Mesendoderm (in vitro differentiated cells): ENCODE measurements around the gene MOCOS.

Experiments used
- DNase-seq: peaks from one replicate; pipeline ENCODE4 v3.0.0; 2013
- H2AK5ac ChIP-seq: 2 replicates; pipeline ENCODE4 v1.6.1; 2013; ENCODE audit warnings: low read length, inconsistent platforms
- H2BK120ac ChIP-seq: 2 replicates; pipeline ENCODE4 v1.6.1; 2013; ENCODE audit warnings: low read depth, mild to moderate bottlenecking, low read length, moderate library complexity, mixed read lengths
- H2BK15ac ChIP-seq: replicated peaks from 2 replicates; pipeline ENCODE4 v1.6.1; 2013; ENCODE audit warnings: low read depth, mild to moderate bottlenecking, moderate library complexity
- H2BK5ac ChIP-seq: 2 replicates; pipeline ENCODE4 v1.6.1; 2013; ENCODE audit warnings: low read length, inconsistent platforms
- H3K18ac ChIP-seq: 2 replicates; pipeline ENCODE4 v1.6.1; 2013; ENCODE audit warnings: mild to moderate bottlenecking, low read length, mixed read lengths
- H3K23ac ChIP-seq: one replicate; pipeline ENCODE4 v1.6.1; 2013; ENCODE audit warnings: low read length
- H3K27ac ChIP-seq: 2 replicates; pipeline ENCODE4 v1.5.1; 2013; ENCODE audit warnings: low read depth, mild to moderate bottlenecking, inconsistent platforms, low read length, moderate library complexity
- H3K27me3 ChIP-seq: 2 replicates; pipeline ENCODE4 v1.6.1; 2013; ENCODE audit warnings: low read length, control low read depth, mild to moderate bottlenecking, inconsistent platforms; ENCODE audit not compliant: insufficient read depth, poor library complexity
- H3K36me3 ChIP-seq: 2 replicates; pipeline ENCODE4 v1.6.1; 2013; ENCODE audit warnings: low read length, inconsistent platforms; ENCODE audit not compliant: control insufficient read depth, insufficient read depth
- H3K4ac ChIP-seq: one replicate; pipeline ENCODE4 v1.6.1; 2013; ENCODE audit warnings: low read depth, mild to moderate bottlenecking, low read length, moderate library complexity
- H3K4me1 ChIP-seq: 2 replicates; pipeline ENCODE4 v1.6.1; 2013; ENCODE audit warnings: low read depth, low read length, inconsistent platforms; ENCODE audit not compliant: control insufficient read depth
- H3K4me2 ChIP-seq: 2 replicates; pipeline ENCODE4 v1.6.1; 2013; ENCODE audit warnings: low read length
- H3K4me3 ChIP-seq: 2 replicates; pipeline ENCODE4 v1.5.1; 2013; ENCODE audit warnings: mild to moderate bottlenecking, low read length
- H3K56ac ChIP-seq: one replicate; pipeline ENCODE4 v1.6.1; 2013; ENCODE audit warnings: low read length
- H3K79me1 ChIP-seq: 2 replicates; pipeline ENCODE4 v1.6.1; 2013; ENCODE audit warnings: low read length, inconsistent platforms
- H3K79me2 ChIP-seq: 2 replicates; pipeline ENCODE4 v1.6.1; 2013; ENCODE audit warnings: mild to moderate bottlenecking, low read length; ENCODE audit not compliant: control insufficient read depth, insufficient read depth
- H3K9ac ChIP-seq: 2 replicates; pipeline ENCODE4 v1.6.1; 2013; ENCODE audit warnings: low read length, inconsistent platforms
- H4K5ac ChIP-seq: one replicate; pipeline ENCODE4 v1.6.1; 2013; ENCODE audit warnings: low read length
- H4K8ac ChIP-seq: one replicate; pipeline ENCODE4 v1.6.1; 2013; ENCODE audit warnings: low read depth, mild to moderate bottlenecking, control low read depth, low read length, moderate library complexity
- WGBS: extraction: QIAGEN DNeasy Blood & Tissue Kit; methylation state at CpG from one replicate; pipeline ENCODE4 v1.1.7; 2013; ENCODE audit warnings: low lambda C conversion rate, missing lambda C conversion rate; ENCODE audit not compliant: insufficient coverage; ENCODE audit errors: extremely low coverage; 5-methylcytosine and 5-hydroxymethylcytosine counted together

The MOCOS gene

DNA sequence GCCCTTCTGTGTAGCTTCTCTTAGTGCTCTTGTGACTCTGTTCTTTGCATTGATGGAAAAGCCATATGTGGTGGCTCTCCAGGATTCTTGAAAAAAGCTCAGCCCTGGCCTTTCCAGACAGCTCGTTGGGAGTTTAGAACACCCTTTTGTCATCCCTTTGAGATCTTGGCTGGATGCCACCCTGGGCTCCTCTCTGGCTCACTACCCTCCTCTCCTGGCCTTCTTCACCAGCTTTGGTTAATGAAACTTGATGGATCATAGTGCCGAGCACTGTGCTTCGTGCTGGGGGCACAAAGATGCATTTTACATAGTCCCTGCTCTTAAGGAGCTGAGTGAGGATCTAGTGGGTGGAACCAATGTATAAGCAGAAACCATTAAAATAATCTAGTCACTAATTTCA lies 94.6 kb downstream of the MOCOS start:
- Histone ChIP-seq H4K8ac (no peak overlapping the region), H2AK5ac (no peak overlapping the region), H3K56ac (no peak overlapping the region), H3K4ac (no peak overlapping the region), H3K23ac (no peak overlapping the region), H3K36me3 (no peaks in the 10 kb centered on the region), H4K5ac (no peak overlapping the region), H3K27ac (no peak overlapping the region), H2BK15ac (no peak overlapping the region), H3K9ac (no peak overlapping the region), H3K4me1 (no peaks in the 10 kb centered on the region), H3K4me3 (no peak overlapping the region), H2BK5ac (no peak overlapping the region), H3K27me3 (no peaks in the 10 kb centered on the region), H3K79me2 (no peaks in the 10 kb centered on the region), H3K18ac (no peak overlapping the region), H3K4me2 (no peak overlapping the region), H3K79me1 (no peaks in the 10 kb centered on the region), H2BK120ac (no peak overlapping the region)
- DNase-seq = no peak
- no CpG with 5 or more reads among the region's 3 CpGs for WGBS

DNA sequence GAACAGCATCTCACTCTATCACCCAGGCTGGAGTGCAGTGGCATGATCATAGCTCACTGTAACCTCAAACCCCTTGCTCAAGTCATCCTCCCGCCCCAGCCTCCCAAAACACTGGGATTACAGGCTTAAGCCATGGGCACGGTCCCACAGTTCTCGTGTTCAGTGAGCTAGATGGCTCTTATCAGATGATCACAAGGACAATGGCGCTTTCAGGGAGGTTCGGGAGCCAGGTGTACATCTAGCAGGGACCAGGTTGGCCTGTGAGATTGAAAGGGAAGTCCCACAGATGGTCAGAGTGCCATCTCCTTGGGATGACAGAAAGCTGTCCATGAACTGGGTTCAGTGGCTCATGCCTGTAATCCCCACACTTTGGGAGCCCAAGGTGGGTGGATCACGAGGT lies 96.2 kb downstream of the MOCOS start:
- Histone ChIP-seq H2BK5ac (no peak overlapping the region), H3K27me3 (no peaks in the 10 kb centered on the region), H4K5ac (no peak overlapping the region), H2AK5ac (no peak overlapping the region), H3K36me3 (no peaks in the 10 kb centered on the region), H3K4me2 (no peak overlapping the region), H3K27ac (no peak overlapping the region), H3K4me1 (no peaks in the 10 kb centered on the region), H3K23ac (no peak overlapping the region), H4K8ac (no peak overlapping the region), H2BK15ac (no peak overlapping the region), H2BK120ac (no peak overlapping the region), H3K9ac (no peak overlapping the region), H3K79me2 (no peaks in the 10 kb centered on the region), H3K79me1 (no peaks in the 10 kb centered on the region), H3K56ac (no peak overlapping the region), H3K18ac (no peak overlapping the region), H3K4ac (no peak overlapping the region), H3K4me3 (no peak overlapping the region)
- WGBS = no CpG with 5 or more reads among the region's 6 CpGs
- DNase-seq = no peak

- H2BK5ac ChIP-seq = no peak overlapping the region
- no peak overlapping the region for H3K18ac ChIP-seq
- no peak overlapping the region for H3K27ac ChIP-seq
- H3K4me1 ChIP-seq = no peaks in the 10 kb centered on the region
- no peak overlapping the region for H4K5ac ChIP-seq
- H3K23ac ChIP-seq = no peak overlapping the region
- no peak overlapping the region for H3K4me3 ChIP-seq
- H3K56ac ChIP-seq = no peak overlapping the region
- H3K4me2 ChIP-seq = no peak overlapping the region
- no peaks in the 10 kb centered on the region for H3K79me2 ChIP-seq
- no peaks in the 10 kb centered on the region for H3K27me3 ChIP-seq
- H2BK120ac ChIP-seq = no peak overlapping the region
- H2AK5ac ChIP-seq = no peak overlapping the region
- H2BK15ac ChIP-seq = no peak overlapping the region
- H3K36me3 ChIP-seq = no peaks in the 10 kb centered on the region
- WGBS = no CpG with 5 or more reads among the region's 4 CpGs
- no peak overlapping the region for H3K4ac ChIP-seq
- no peaks in the 10 kb centered on the region for H3K79me1 ChIP-seq
- no peak overlapping the region for H3K9ac ChIP-seq
- DNase-seq = no peak
- H4K8ac ChIP-seq = no peak overlapping the region
Observed at GRCh38 chr18:36284268-36284667, 97.0 kb downstream of the MOCOS start.

DNA sequence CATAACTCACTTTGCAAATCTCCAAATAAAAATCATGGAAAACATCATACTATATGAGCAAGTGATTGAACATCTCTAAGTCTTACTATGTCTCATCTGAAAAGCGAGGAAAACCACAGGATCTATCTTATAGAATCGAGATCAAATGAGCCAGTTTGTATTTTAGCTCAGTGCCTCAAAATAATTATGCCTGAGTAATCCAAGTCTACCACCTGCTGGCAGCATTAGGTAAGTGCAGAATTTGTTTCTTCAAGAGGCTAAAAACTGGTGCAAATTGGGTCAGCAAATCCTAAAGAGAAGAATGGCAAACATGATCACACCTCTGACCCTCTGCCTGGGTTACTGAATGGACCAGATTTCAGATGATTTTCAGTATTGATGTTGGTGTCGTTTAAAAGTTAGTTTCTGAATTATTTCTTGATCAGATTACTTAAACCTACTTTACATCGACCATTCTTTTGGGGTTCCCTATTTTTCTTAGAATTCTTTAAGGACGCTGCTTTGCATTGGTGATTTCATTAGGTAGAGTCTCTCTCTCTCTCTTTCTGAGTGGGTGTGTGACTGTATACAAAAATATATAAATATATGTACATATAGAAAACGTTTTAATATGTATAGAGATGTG lies 97.5 kb downstream of the MOCOS start:
- Histone ChIP-seq H3K4me3 (no peak overlapping the region), H4K5ac (no peak overlapping the region), H3K4ac (no peak overlapping the region), H2BK15ac (no peak overlapping the region), H3K18ac (no peak overlapping the region), H2AK5ac (no peak overlapping the region), H3K4me1 (no peaks in the 10 kb centered on the region), H3K27ac (no peak overlapping the region), H2BK120ac (no peak overlapping the region), H3K79me2 (no peaks in the 10 kb centered on the region), H3K27me3 (no peaks in the 10 kb centered on the region), H3K36me3 (no peaks in the 10 kb centered on the region), H3K79me1 (no peaks in the 10 kb centered on the region), H3K9ac (no peak overlapping the region), H3K23ac (no peak overlapping the region), H3K4me2 (no peak overlapping the region), H3K56ac (no peak overlapping the region), H4K8ac (no peak overlapping the region), H2BK5ac (no peak overlapping the region)
- WGBS = 100% methylated on average over 1 of the region's 6 CpGs
- DNase-seq = peak; percentile 76

DNA sequence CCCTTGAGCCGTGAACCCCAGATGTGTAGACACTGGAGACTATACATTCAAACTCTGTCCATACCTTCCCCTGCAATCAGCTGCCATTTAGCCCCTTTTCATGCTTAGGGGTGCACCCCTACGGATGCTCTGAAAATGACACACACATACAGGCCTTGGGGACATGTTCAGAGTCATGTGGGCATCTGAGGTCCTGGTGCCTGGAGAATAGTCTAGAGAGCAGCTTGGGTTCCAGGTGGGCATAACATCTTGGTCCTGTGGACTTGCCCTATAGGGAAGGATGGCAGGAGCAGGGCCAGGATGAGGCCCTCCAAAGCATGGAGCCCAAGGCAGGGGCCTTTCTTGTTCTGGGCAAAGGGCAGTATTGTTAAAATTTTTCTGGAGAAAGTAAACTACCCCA lies 100.4 kb downstream of the MOCOS start:
- Histone ChIP-seq H3K9ac (no peak overlapping the region), H2BK15ac (no peak overlapping the region)
- WGBS = no CpG with 5 or more reads among the region's 2 CpGs

DNA sequence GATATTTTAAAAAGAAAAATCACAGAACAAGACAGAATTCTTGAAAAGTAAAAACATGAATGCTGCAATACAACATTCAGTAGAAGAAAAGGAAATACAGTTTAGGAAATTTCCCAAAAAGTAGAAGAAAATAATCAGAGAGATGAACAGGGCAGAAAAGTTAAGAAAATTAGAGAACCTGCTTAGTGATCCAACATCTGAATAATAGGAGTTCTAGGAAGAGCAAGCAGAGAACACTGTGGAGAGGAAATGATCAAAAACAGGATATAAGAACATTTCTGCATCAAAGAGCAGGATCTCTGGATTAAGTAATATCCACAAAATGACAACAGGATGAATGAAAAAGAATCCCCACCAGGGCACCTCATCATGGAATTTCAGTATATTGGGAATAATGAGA lies 101.4 kb downstream of the MOCOS start:
- Histone ChIP-seq H3K4ac (no peak overlapping the region), H3K79me2 (no peaks in the 10 kb centered on the region), H3K27ac (no peak overlapping the region), H4K8ac (no peak overlapping the region), H4K5ac (no peak overlapping the region), H3K79me1 (no peaks in the 10 kb centered on the region), H3K4me2 (no peak overlapping the region), H3K23ac (no peak overlapping the region), H3K18ac (no peak overlapping the region), H2AK5ac (no peak overlapping the region), H2BK120ac (no peak overlapping the region), H3K56ac (no peak overlapping the region), H3K27me3 (peaks cover 2% of the 10 kb centered on the region), H3K9ac (no peak overlapping the region), H2BK15ac (no peak overlapping the region), H3K4me3 (no peak overlapping the region), H3K36me3 (no peaks in the 10 kb centered on the region), H2BK5ac (no peak overlapping the region), H3K4me1 (no peaks in the 10 kb centered on the region)
- no peak for DNase-seq

More for the DNA sequence above, 100.4 kb downstream of the MOCOS start:
- Histone ChIP-seq H3K36me3 (no peaks in the 10 kb centered on the region), H2BK5ac (no peak overlapping the region), H3K56ac (no peak overlapping the region), H3K18ac (no peak overlapping the region), H3K4me1 (no peaks in the 10 kb centered on the region), H3K27ac (no peak overlapping the region), H4K8ac (no peak overlapping the region), H3K4ac (no peak overlapping the region), H3K79me2 (no peaks in the 10 kb centered on the region), H3K4me3 (no peak overlapping the region), H3K23ac (no peak overlapping the region), H4K5ac (no peak overlapping the region), H3K27me3 (peaks cover 2% of the 10 kb centered on the region), H2AK5ac (no peak overlapping the region), H3K4me2 (no peak overlapping the region), H2BK120ac (no peak overlapping the region), H3K79me1 (no peaks in the 10 kb centered on the region)
- no peak for DNase-seq
